ENCODE data around the gene ZNF524. TPM values are rescaled to one million over a fixed set of nuclear protein-coding genes. Genes with fewer than 3 reads are reported as not detected.

The ZNF524 gene
- total and polyA plus RNA-seq, 10 of the 15 experiments (the other 5 are each of a cell fraction or from before 2014, with no cell fraction given), result 0.47 to 18.6 (median 12.4) TPM; not detected in 1

- TF ChIP-seq ELK1 (IDR thresholded peaks at IDR 0.05; ENCODE audit: low read depth, low read length), result no peak
Measured at GRCh38 chr19:55602104-55603001, 2.3 kb downstream of the ZNF524 start (continued).

- WGBS (ENCODE audit: insufficient coverage, insufficient replicate concordance, low lambda C conversion rate, missing lambda C conversion rate), result 99% methylated on average over 21 of the region's 21 CpGs
- no peaks in the 10 kb centered on the region for H4K20me1 ChIP-seq (ENCODE audit: control insufficient read depth, insufficient read depth)
- ChIA-PET SMC1A (ENCODE audit: uncharacterized antibody, unreplicated experiment) (no interaction called here), CTCF (interaction anchor here (4.6 kb wide), 1 partner anchor 31 kb away, joined by 65 read pairs; no protein-coding TSS in a partner anchor), RAD21 (ENCODE audit: unreplicated experiment) (no interaction called here), POLR2A (no interaction called here)
- no TSS peak for BruUV-seq (replicated peaks)
- ATAC-seq (no peak), DNase-seq (ENCODE audit: low read depth, low spot score) (no peak), FAIRE-seq (no peak)
- no peaks in the 10 kb centered on the region for H3K27me3 ChIP-seq (replicated peaks in 1 of 2; ENCODE audit: control insufficient read depth in 2 of 2, insufficient read depth in 2 of 2, low read length in 1 of 2)
- no peak overlapping the region for H3K4me2 ChIP-seq (ENCODE audit: control insufficient read depth, insufficient read depth)
- H3K9ac ChIP-seq (ENCODE audit: control insufficient read depth, insufficient read depth, low read length), result no peak overlapping the region
- no peak overlapping the region for H2AFZ ChIP-seq (ENCODE audit: control insufficient read depth, low read depth, low read length)
- intact Hi-C loops (cut with micrococcal nuclease; ENCODE audit: unreplicated experiment), result loop anchor here (5.0 kb wide), 1 partner anchor 39 kb away; the partner anchor contains the start of genes ZNF580 and ZNF581
- peaks cover 10% of the 10 kb centered on the region; the same call in 1 of the 2 replicates for H3K4me1 ChIP-seq (ENCODE audit: control insufficient read depth, insufficient read depth, low read length)
- no peaks in the 10 kb centered on the region for H3K9me3 ChIP-seq (replicated peaks; ENCODE audit: control insufficient read depth, insufficient read depth, low read length)
- peaks cover 30% of the 10 kb centered on the region for H3K79me2 ChIP-seq (ENCODE audit: control insufficient read depth, insufficient read depth, low read length)
- in situ Hi-C loops (cut with MboI), result no loop called here
- no peaks in the 10 kb centered on the region for H3K36me3 ChIP-seq (ENCODE audit: control insufficient read depth in 2 of 2, insufficient read depth in 2 of 2, low read length in 1 of 2)
- H3K4me3 ChIP-seq, result no peak overlapping the region
- no peak overlapping the region for H3K27ac ChIP-seq (ENCODE audit: control insufficient read depth, insufficient read depth)
- TF ChIP-seq WRNIP1 (IDR thresholded peaks at IDR 0.05; ENCODE audit: borderline replicate concordance, low read depth, low read length) (no peak), SIN3A (IDR thresholded peaks at IDR 0.05; ENCODE audit: low read depth, low read length) (no peak), BCLAF1 (IDR thresholded peaks at IDR 0.05) (no peak), CHD2 (IDR thresholded peaks at IDR 0.05; ENCODE audit: borderline replicate concordance, low read depth, low read length) (no peak), POLR2AphosphoS5 (IDR thresholded peaks at IDR 0.05; ENCODE audit: low read length) (no peak), ATF2 (IDR thresholded peaks at IDR 0.05; ENCODE audit: low read length) (no peak), CHD1 (IDR thresholded peaks at IDR 0.05; ENCODE audit: low read depth, low read length) (no peak), HCFC1 (IDR thresholded peaks at IDR 0.05; ENCODE audit: low read length) (no peak), ZBTB4 (CRISPR knock-in tag; IDR thresholded peaks at IDR 0.05) (no peak)
Measured at GRCh38 chr19:55603115-55603514, 3.0 kb downstream of the ZNF524 start.

All from GM12878 (cell line).